HG02870 (cell line): ENCODE data around the gene CNR1.
A peak's percentile ranks its signal among the peaks of the same experiment; 100 is the strongest.
"Not testable (repeated sequence)": the region's sequence is repeated elsewhere in the genome, so short reads cannot be mapped to it uniquely, and the experiment has no call there.

ENCODE experiments used
- ATAC-seq: cut with Tn5 transposase; IDR thresholded peaks from one replicate; pipeline ENCODE4 v1.9.1; 2021; ENCODE audit warnings: mild to moderate bottlenecking, moderate library complexity; ENCODE audit not compliant: unreplicated experiment

Gene CNR1

DNA sequence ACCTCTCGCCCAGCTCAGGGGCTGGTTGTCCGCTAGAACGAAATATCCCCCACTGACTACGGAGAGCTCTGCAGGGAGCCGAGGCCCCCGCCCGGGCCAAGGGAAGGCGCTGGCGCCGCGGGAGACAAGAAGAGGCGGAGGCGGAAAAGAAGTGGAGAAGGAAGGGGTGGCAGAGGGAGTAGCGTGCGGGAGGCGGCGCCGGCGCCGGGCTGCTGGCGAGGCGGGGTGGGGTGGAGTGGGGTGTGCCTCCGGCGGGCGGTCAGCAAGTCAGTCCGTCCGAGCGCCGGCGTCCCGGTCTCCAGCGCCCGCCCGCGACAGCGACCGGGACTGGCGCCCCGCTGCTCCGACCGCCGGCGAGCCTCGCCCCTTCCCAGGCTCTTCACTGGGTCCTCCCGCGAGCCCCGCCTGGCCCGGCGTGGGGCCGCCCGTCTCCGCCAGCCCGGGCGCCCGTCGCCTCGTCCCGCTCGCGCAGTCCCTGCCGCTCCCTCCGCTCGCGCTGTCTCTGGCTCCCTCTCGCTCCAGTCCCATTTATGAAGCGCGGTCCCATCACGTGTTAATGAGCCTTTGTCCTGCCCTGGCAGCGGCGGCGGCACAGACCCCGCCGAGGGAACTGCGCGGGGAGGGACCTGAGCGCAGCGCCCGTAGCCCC lies at the start of gene CNR1:
Gene CNR1 (minus strand): TSS at position 504 of the 649 bp plus-strand sequence. CDS start 21,073 bp downstream, outside the sequence.
- peak; percentile 42 for ATAC-seq

DNA sequence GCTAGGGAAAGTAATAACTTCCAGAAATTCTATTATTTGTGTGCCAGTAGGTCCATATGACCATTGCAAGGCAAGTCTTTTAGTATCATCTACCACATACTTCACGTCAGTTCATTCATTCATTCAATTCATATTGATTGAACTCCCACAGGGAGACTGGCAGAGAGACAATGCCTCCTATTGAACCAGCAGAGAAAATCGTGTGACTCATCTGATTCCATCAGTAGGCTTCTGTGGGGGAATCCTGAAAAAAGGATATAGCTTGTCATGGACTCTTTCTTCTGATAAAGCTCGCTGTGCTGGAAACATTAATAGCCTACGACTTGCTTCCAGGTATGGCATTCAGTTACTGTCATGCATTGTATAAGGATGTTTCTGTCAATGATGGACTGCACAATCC lies 45.3 kb upstream of the CNR1 start:
- no peak for ATAC-seq

- no peak for ATAC-seq
Measured at GRCh38 chr6:88209301-88209700, 43.2 kb upstream of the CNR1 start.

GRCh38 chr6:88208726-88209125 lies 42.6 kb upstream of the CNR1 start:
- no peak for ATAC-seq

GRCh38 chr6:88201734-88202133 lies 35.6 kb upstream of the CNR1 start:
- ATAC-seq, result not testable (repeated sequence)

DNA sequence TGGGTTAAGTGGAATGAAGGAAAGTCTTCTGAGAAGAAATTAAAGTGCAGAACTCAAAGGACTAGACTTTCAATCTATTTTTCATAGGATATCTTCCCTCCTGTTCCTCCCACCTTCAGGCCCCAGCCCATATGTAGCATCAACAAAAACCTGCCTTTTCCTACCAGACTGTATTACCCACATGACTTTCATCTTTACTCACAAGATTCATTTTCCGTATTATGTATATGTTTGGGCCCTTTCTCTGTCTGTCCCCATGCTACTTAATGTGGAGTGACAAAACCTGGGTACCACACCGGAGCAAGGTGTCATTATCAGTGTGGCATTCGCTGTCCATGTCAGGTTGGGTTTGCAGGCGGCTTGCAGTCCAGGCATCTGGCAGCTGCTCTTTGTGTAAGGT lies 18.8 kb upstream of the CNR1 start:
- ATAC-seq, result no peak

DNA sequence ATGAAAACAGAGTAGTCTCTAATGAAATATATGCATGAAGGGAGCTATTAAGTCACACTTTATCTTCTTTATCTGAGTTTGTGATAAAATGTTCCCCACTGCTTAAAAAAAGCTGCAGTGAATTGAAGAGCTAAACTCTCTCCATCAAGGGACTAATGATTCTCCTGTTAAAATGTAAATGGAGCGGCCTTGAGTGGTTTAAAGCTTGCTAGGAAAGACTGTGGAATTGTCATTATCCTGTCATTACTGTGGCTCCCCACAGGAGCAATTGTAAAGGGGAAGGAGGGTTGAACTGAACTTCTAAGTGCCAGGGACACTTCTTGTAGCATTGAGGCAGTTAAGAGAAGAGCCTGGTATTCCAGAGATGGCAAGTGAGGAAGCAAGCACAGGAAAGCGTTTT lies 17.3 kb upstream of the CNR1 start:
- no peak for ATAC-seq

GRCh38 chr6:88179692-88180091 lies 13.5 kb upstream of the CNR1 start:
- peak; percentile 66 for ATAC-seq

GRCh38 chr6:88177961-88178464 lies 11.9 kb upstream of the CNR1 start:
- ATAC-seq, result peak; percentile 72

DNA sequence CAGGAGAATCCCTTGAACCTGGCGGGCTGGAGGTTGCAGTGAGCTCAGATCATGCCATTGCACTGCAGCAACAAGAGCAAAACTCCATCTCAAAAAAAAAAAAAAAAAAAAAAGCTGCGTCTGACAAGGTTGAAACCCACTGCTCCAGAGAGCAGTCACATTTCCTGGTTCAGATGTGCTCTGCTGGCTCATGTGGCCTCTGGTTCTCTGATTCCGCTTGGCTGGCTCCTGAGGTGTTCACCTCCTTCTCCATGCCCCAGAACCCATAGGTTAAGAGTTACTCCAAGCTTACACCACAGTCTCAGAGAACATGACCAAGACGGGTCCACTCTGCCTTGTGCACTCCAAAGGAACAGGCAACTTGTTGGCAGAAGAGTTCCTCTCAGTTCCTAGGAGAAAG lies 8.8 kb upstream of the CNR1 start:
- ATAC-seq, result peak; percentile 30

GRCh38 chr6:88171312-88171711 lies 5.2 kb upstream of the CNR1 start:
- no peak for ATAC-seq

GRCh38 chr6:88168362-88168761 lies 2.2 kb upstream of the CNR1 start:
- ATAC-seq, result no peak

- ATAC-seq, result peak; percentile 19
Measured at GRCh38 chr6:88167352-88167937, 1.3 kb upstream of the CNR1 start.

- ATAC-seq, result peak; percentile 36
Measured at GRCh38 chr6:88166493-88167351, 575 bp upstream of the CNR1 start.

- no peak for ATAC-seq
Measured at GRCh38 chr6:88165087-88165843, 882 bp downstream of the CNR1 start.

DNA sequence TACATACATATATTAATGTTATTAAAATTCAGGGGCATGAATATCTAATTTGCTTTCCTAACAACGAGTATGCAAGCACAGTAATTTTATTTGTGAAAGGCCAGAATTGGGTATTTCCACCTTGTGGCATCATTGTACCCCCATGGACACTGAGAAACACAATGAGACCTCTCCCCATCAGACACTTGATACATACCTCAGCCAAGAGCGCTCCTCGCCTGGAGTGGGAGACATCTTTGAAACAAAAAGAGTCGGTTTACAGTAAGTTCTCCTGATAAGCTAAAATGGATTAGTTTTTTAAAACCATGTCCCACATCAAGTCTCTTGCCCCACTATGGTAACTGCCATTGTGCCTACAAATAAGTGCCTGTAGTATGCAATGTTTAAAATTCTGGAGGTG lies 2.1 kb downstream of the CNR1 start:
- no peak for ATAC-seq

DNA sequence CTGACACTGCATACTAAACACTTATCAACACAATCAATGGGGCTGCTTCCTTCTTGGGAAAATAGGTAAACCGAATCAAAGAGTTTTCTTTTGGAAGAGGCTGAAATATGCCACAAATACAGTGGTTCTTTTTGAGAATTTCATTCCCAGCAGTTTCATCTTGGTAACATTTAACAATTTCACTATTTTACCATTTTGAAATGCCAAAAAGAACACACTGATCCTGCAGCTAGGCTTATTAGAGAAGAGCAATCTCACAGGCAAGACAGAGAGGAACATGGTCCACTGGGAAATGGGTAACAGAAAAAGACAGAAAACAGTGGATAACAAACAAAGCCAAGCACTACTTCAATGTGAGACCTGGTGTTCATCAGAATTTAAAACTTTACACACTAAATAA lies 2.5 kb downstream of the CNR1 start:
- ATAC-seq, result no peak

DNA sequence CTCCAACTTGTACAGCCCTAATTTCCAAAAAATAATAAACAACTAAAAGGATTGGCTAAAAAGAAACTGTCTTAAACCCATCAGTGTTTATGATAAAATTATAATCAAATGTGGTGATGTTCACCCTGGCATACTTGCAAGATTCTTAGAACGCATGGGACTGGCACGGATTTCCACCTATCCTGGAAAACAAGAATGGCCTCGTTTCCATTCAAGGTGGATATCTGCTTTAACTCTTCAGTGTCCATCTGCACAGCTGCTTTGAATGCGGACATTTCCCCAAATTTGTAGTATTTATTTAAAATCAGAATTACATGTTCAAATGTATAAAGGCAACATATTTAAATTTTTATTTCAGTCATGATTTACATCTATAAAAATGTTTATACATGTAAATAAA lies 4.2 kb downstream of the CNR1 start:
- no peak for ATAC-seq

DNA sequence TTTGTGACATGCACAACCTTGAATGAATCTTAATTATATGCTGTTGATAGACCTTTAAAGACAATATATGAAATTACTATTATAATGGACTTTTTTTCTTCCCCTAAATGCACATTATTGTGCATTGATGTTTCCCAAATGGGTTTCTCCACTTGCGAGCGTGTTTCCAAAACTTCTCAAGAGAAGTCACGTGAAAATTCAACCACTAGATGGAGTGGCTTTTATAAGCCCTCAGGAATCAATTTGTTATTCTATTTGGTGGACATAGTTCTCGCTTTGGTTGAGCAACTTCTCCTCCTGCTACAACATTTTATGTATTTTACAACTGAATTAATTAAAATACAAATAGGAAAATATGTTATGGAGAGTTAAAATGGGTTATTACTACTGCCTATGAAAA lies 9.0 kb downstream of the CNR1 start:
- ATAC-seq, result no peak

DNA sequence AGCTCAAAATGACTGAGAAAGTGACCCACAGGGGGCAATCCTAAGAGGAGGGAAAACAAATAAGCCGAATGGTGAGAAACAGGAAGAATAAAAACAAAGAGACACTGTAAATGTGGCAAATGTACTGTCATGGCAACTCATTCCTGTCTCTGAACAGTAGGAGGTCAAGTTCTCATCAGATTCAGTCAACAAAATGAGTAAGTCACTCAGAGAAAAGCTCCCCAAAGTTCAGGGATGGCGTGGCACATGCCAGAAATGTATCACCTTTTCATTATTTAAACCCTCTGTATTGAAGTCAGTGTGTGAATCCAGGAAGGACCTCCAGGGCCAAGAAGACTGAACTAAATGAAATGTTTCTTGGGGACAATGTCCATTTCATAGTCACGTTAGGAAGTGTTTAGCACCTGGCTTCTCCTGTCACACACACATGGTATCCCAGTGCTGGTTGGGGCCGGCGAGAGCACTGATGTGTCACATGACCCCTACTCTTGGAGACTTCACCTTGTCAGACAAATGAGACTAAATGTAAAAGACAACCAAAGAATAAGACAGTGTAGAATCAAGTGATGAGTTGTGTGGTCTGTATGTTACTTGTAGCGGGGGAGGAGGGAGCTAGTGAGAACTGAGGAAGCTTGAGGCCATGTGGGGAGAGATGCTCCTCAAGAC lies 20.7 kb downstream of the CNR1 start:
- ATAC-seq, result no peak
